SK-N-MC (cell line): ENCODE results near the gene SCARF2.

Source experiments
- EZH2 ChIP-seq: fragments of 200-600 bp; sonication (generic); IDR thresholded peaks from one replicate; pipeline ENCODE4 v1.6.1; 2017; ENCODE audit warnings: antibody characterized with exemption
- POLR2AphosphoS5 ChIP-seq: IDR thresholded peaks from 2 replicates; pipeline ENCODE4 v1.6.1; 2012; ENCODE audit warnings: mild to moderate bottlenecking, low read depth, low read length, borderline replicate concordance

DNA sequence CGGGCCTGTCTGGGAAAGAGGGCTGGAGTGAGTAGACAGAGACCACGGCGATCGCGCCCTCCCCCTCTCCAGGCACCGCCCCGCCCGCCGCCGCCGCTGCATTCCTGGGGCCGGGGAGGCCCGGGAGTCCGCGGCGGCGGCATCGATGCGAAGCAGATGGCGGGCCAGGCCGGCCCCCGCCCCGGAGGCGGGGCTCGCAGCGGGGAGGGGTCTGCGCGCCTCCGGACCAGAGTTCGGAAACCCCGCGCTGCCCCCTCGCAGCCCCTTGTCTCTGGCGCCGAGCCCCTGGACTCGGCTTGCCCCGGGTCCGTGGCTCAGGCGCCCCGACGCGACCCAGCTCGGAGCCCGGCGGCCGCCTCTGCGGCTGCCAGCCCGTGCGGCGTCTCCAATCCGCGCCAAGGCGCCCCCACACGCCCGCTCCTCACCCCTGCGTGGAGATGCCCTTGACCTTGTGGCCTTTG lies 1.3 kb downstream of the SCARF2 start:
- TF ChIP-seq EZH2 (no peak), POLR2AphosphoS5 (no peak)
